Thoracic aorta (tissue), 2 donors: ENCODE data around the gene CHCHD6. TPM values are rescaled to one million over a fixed set of nuclear protein-coding genes. Genes with fewer than 3 reads are reported as not detected.

Source experiments
- ATAC-seq: fragments of 150-250 bp; one replicate; pipeline ENCODE4 v1.8.0; 2017; ENCODE audit warnings: low read depth; ENCODE audit not compliant: insufficient number of reproducible peaks, low FRiP score
- DNase-seq: peaks from one replicate; pipeline ENCODE4 v3.0.0-alpha.2; 2020; ENCODE audit warnings: low spot score
- H3K27ac ChIP-seq, 2 donors: fragments of 200-600 bp; sonication (generic); 1 replicate in 1 of 2; 2 replicates in 1 of 2; pipeline ENCODE4 v1.5.1; 2016; ENCODE audit warnings: mild to moderate bottlenecking in 2 of 2, moderate library complexity in 2 of 2
- H3K27me3 ChIP-seq: fragments of 200-600 bp; sonication (generic); replicated peaks from 2 replicates; pipeline ENCODE4 v1.6.0; 2016; ENCODE audit warnings: mild to moderate bottlenecking; ENCODE audit not compliant: insufficient read depth
- H3K36me3 ChIP-seq: fragments of 200-600 bp; sonication (generic); one replicate; pipeline ENCODE4 v1.5.1; 2016
- H3K4me1 ChIP-seq, 2 donors: fragments of 200-600 bp; sonication (generic); 1 replicate in 1 of 2; 2 replicates in 1 of 2; pipeline versions ENCODE4 v1.5.1 to v1.6.0; 2016; ENCODE audit warnings: low read depth in 2 of 2, mild to moderate bottlenecking in 1 of 2; ENCODE audit not compliant: control insufficient read depth in 1 of 2
- H3K4me3 ChIP-seq: fragments of 200-600 bp; sonication (generic); 2 replicates; pipeline ENCODE4 v1.5.1; 2016; ENCODE audit warnings: mild to moderate bottlenecking
- H3K9me3 ChIP-seq: fragments of 200-600 bp; sonication (generic); 2 replicates; pipeline ENCODE4 v1.5.1; 2016
- CTCF ChIP-seq: fragments of 200-600 bp; sonication (generic); IDR thresholded peaks from one replicate; pipeline ENCODE4 v1.5.1; 2019; ENCODE audit warnings: antibody characterized with exemption
- total RNA-seq, 2 donors: library from RNA; depleted of rRNA; stranded (reverse); fragments of >200 nt; gene quantifications; one replicate each; pipeline versions ENCODE4 v1.1.0 to v1.2.3, GENCODE V29; 2016

Gene CHCHD6
- total RNA-seq, 2 donors from 2014 or later: 12.5 to 17.1 TPM

GRCh38 chr3:126951561-126951960 lies 247.5 kb downstream of the CHCHD6 start:
- no peaks in the 10 kb centered on the region for H3K4me1 ChIP-seq
- ATAC-seq (no peak), DNase-seq (no peak)
- no peaks in the 10 kb centered on the region for H3K9me3 ChIP-seq
- no peaks in the 10 kb centered on the region for H3K27me3 ChIP-seq
- no peak for TF ChIP-seq CTCF
- no peak overlapping the region for H3K4me3 ChIP-seq
- no peak overlapping the region for H3K27ac ChIP-seq
- no peaks in the 10 kb centered on the region for H3K36me3 ChIP-seq

GRCh38 chr3:126952261-126952982 lies 248.4 kb downstream of the CHCHD6 start:
- Histone ChIP-seq H3K4me1 (no peaks in the 10 kb centered on the region), H3K9me3 (no peaks in the 10 kb centered on the region), H3K27ac (no peak overlapping the region), H3K27me3 (no peaks in the 10 kb centered on the region), H3K4me3 (no peak overlapping the region), H3K36me3 (no peaks in the 10 kb centered on the region)
- ATAC-seq (no peak), DNase-seq (no peak)
- no peak for TF ChIP-seq CTCF

- Histone ChIP-seq H3K4me1 (no peaks in the 10 kb centered on the region), H3K36me3 (no peaks in the 10 kb centered on the region), H3K4me3 (no peak overlapping the region), H3K9me3 (no peaks in the 10 kb centered on the region), H3K27ac (no peak overlapping the region), H3K27me3 (no peaks in the 10 kb centered on the region)
- DNase-seq (no peak), ATAC-seq (no peak)
- TF ChIP-seq CTCF: no peak
Measured at GRCh38 chr3:126952983-126953660, 249.1 kb downstream of the CHCHD6 start.

GRCh38 chr3:126954141-126954842 lies 250.3 kb downstream of the CHCHD6 start:
- DNase-seq: no peak
- Histone ChIP-seq H3K27ac (no peak overlapping the region), H3K36me3 (no peaks in the 10 kb centered on the region), H3K4me1 (no peaks in the 10 kb centered on the region), H3K27me3 (no peaks in the 10 kb centered on the region), H3K9me3 (no peaks in the 10 kb centered on the region), H3K4me3 (no peak overlapping the region)
- ATAC-seq: no peak
- no peak for TF ChIP-seq CTCF
